Glutamatergic neuron (in vitro differentiated cells): Measurements from ENCODE around the gene INSM1. TPM values are rescaled to one million over a fixed set of nuclear protein-coding genes. Genes with fewer than 3 reads are reported as not detected.

Experiments
- DNase-seq: peaks from one replicate; pipeline ENCODE4 v3.0.0; 2022
- H3K27ac Mint-ChIP-seq: one replicate; pipeline ENCODE4 v1.8.0; 2020; ENCODE audit warnings: mild to moderate bottlenecking, mixed read lengths, inconsistent platforms; ENCODE audit not compliant: unreplicated experiment
- H3K27me3 Mint-ChIP-seq: one replicate; pipeline ENCODE4 v1.8.0; 2020; ENCODE audit warnings: mild to moderate bottlenecking, moderate library complexity, mixed read lengths, inconsistent platforms; ENCODE audit not compliant: unreplicated experiment
- H3K36me3 Mint-ChIP-seq: one replicate; pipeline ENCODE4 v1.8.0; 2020; ENCODE audit warnings: mild to moderate bottlenecking, mixed read lengths, inconsistent platforms; ENCODE audit not compliant: unreplicated experiment
- H3K4me1 Mint-ChIP-seq: one replicate; pipeline ENCODE4 v1.8.0; 2020; ENCODE audit warnings: mild to moderate bottlenecking, low read depth, mixed read lengths, inconsistent platforms; ENCODE audit not compliant: unreplicated experiment
- H3K4me3 Mint-ChIP-seq: one replicate; pipeline ENCODE4 v1.8.0; 2020; ENCODE audit warnings: mild to moderate bottlenecking, mixed read lengths, inconsistent platforms; ENCODE audit not compliant: unreplicated experiment
- H3K9me3 Mint-ChIP-seq: one replicate; pipeline ENCODE4 v1.8.0; 2020; ENCODE audit warnings: mild to moderate bottlenecking, moderate library complexity, mixed read lengths, inconsistent platforms; ENCODE audit not compliant: unreplicated experiment
- CTCF ChIP-seq: fragments of 200-600 bp; sonication (generic); IDR thresholded peaks from one replicate; pipeline ENCODE4 v1.5.0; 2021; ENCODE audit not compliant: partially characterized antibody, unreplicated experiment
- total RNA-seq: library from RNA; stranded (reverse); fragmentation: NEBNext Ultra II Directional; extraction: Animal tissue kit (Norgen Biotek cat#: 25700); gene quantifications from one replicate; pipeline ENCODE4 v1.2.1, GENCODE V29; 2021; ENCODE audit not compliant: unreplicated experiment

INSM1 gene
- total RNA-seq, 1 donor from 2014 or later, result 332 TPM

- H3K27ac Mint-ChIP-seq, result peak overlapping the region; percentile 98
- H3K4me1 Mint-ChIP-seq, result peaks cover 86% of the 10 kb centered on the region
- H3K27me3 Mint-ChIP-seq, result peaks cover 10% of the 10 kb centered on the region
- H3K36me3 Mint-ChIP-seq, result no peaks in the 10 kb centered on the region
- DNase-seq, result no peak
- no peak for TF ChIP-seq CTCF
- H3K9me3 Mint-ChIP-seq, result peaks cover 22% of the 10 kb centered on the region
- no peak overlapping the region for H3K4me3 Mint-ChIP-seq
Observed at GRCh38 chr20:20409331-20409730, 41.4 kb downstream of the INSM1 start.

DNA sequence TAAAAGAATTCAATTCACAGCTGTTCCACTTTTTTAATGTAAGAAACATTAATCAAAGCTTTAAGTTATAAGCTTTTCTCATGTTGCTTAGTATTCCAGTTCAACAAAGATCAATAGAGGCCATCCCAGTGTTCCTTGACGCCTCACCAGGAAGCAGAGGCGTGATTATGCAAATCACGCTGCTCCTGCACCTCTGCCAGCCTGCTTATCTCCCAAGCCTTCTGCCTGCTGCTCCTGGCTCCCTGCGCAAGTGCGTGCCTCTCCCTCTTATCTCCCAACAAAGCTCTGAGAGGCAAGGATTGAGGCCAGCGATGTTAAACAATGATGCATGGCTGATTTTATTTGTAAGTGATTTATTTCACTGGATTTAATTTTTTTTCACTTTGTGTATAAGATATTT, 42.8 kb downstream of the INSM1 start:
- H3K36me3 Mint-ChIP-seq, result no peaks in the 10 kb centered on the region
- peaks cover 89% of the 10 kb centered on the region for H3K4me1 Mint-ChIP-seq
- H3K27ac Mint-ChIP-seq, result peak overlapping the region; percentile 98
- DNase-seq, result peak; percentile 74
- peak overlapping the region; percentile 85 for H3K4me3 Mint-ChIP-seq
- peaks cover 23% of the 10 kb centered on the region for H3K9me3 Mint-ChIP-seq
- no peak for TF ChIP-seq CTCF
- peaks cover 10% of the 10 kb centered on the region for H3K27me3 Mint-ChIP-seq

DNA sequence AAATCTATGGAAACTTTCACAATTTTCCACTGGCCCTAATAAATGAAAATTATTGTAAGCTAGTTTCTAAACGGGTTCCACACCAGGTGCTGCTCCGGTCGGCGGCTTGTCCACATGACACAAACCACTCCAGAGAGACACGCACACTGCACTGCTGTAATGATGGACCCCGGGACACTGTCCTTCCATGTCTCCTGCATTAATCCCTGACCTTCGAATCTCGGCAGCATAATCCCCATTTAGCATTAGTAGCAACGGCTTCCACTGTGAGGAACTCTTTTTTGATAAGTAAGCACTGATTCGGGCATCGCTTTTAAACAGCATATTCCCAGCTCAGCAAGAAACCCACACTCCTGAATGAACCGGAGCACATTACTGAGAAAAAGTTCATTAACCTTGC, 43.5 kb downstream of the INSM1 start:
- H3K27ac Mint-ChIP-seq, result peak overlapping the region; percentile 98
- peaks cover 18% of the 10 kb centered on the region for H3K9me3 Mint-ChIP-seq
- no peaks in the 10 kb centered on the region for H3K36me3 Mint-ChIP-seq
- DNase-seq, result no peak
- H3K27me3 Mint-ChIP-seq, result peaks cover 7% of the 10 kb centered on the region
- peak overlapping the region; percentile 85 for H3K4me3 Mint-ChIP-seq
- peaks cover 83% of the 10 kb centered on the region for H3K4me1 Mint-ChIP-seq
- TF ChIP-seq CTCF, result no peak

- Mint-ChIP-seq H3K4me1 (peaks cover 82% of the 10 kb centered on the region), H3K36me3 (no peaks in the 10 kb centered on the region), H3K27me3 (peaks cover 7% of the 10 kb centered on the region), H3K4me3 (peak overlapping the region; percentile 85), H3K27ac (peak overlapping the region; percentile 98), H3K9me3 (peaks cover 17% of the 10 kb centered on the region)
- no peak for TF ChIP-seq CTCF
- no peak for DNase-seq
Observed at GRCh38 chr20:20411836-20412235, 43.9 kb downstream of the INSM1 start.

- DNase-seq, result no peak
- peaks cover 73% of the 10 kb centered on the region for H3K4me1 Mint-ChIP-seq
- peaks cover 12% of the 10 kb centered on the region for H3K9me3 Mint-ChIP-seq
- peak overlapping the region; percentile 98 for H3K27ac Mint-ChIP-seq
- TF ChIP-seq CTCF, result no peak
- peaks cover 7% of the 10 kb centered on the region for H3K27me3 Mint-ChIP-seq
- H3K4me3 Mint-ChIP-seq, result peak overlapping the region; percentile 79
- peaks cover 4% of the 10 kb centered on the region for H3K36me3 Mint-ChIP-seq
Observed at GRCh38 chr20:20412750-20413149, 44.8 kb downstream of the INSM1 start.
